Dedifferentiated amniotic fluid mesenchymal stem cell (primary cell): ENCODE results near the gene PTPRCAP.

Source experiments
- DNase-seq: peaks from one replicate; pipeline ENCODE4 v3.0.0-alpha.2; 2016; ENCODE audit errors: extremely low spot score

The PTPRCAP gene

GRCh38 chr11:67423891-67424613 lies 13.4 kb downstream of the PTPRCAP start:
- no peak for DNase-seq

- no peak for DNase-seq
These were observed 14.0 kb downstream of the PTPRCAP start for GRCh38 chr11:67423466-67423865.

- no peak for DNase-seq
These were observed 14.6 kb downstream of the PTPRCAP start for GRCh38 chr11:67422891-67423290.

GRCh38 chr11:67421430-67422031 lies 16.0 kb downstream of the PTPRCAP start:
- DNase-seq: no peak

GRCh38 chr11:67420646-67421429 lies 16.6 kb downstream of the PTPRCAP start:
- peak; percentile 76 for DNase-seq

- DNase-seq: no peak
These were observed 17.3 kb downstream of the PTPRCAP start for GRCh38 chr11:67420147-67420645.

GRCh38 chr11:67419325-67420049 lies 18.0 kb downstream of the PTPRCAP start:
- DNase-seq: no peak

- no peak for DNase-seq
These were observed 18.8 kb downstream of the PTPRCAP start for GRCh38 chr11:67418476-67419281.

- DNase-seq: no peak
These were observed 20.1 kb downstream of the PTPRCAP start for GRCh38 chr11:67417425-67417824.

- no peak for DNase-seq
These were observed 20.8 kb downstream of the PTPRCAP start for GRCh38 chr11:67416416-67417335.

GRCh38 chr11:67415501-67416304 lies 21.8 kb downstream of the PTPRCAP start, which contains the start of gene CARNS1:
Gene CARNS1 (plus strand): TSS chr11:67415678. CDS start chr11:67416200, 522 bp downstream.
- no peak for DNase-seq

- no peak for DNase-seq
These were observed 24.1 kb downstream of the PTPRCAP start for GRCh38 chr11:67413266-67413849.

GRCh38 chr11:67412495-67413179 lies 24.8 kb downstream of the PTPRCAP start:
- DNase-seq: no peak

GRCh38 chr11:67411785-67412152 lies 25.7 kb downstream of the PTPRCAP start:
- DNase-seq: no peak

GRCh38 chr11:67410984-67411784 lies 26.3 kb downstream of the PTPRCAP start:
- no peak for DNase-seq

GRCh38 chr11:67410369-67410831 lies 27.1 kb downstream of the PTPRCAP start:
- no peak for DNase-seq

GRCh38 chr11:67409781-67410368 lies 27.6 kb downstream of the PTPRCAP start:
- no peak for DNase-seq
